DMS79 (cell line): ENCODE results near the gene CCM2.

ENCODE experiments used
- DNase-seq: peaks from one replicate; lab custom pipeline; 2025; lab: John Stamatoyannopoulos, UW

The CCM2 gene

GRCh38 chr7:45068236-45069023 lies 68.4 kb downstream of the CCM2 start:
- DNase-seq = no peak

- DNase-seq = no peak
Measured at GRCh38 chr7:45069444-45070253, 69.6 kb downstream of the CCM2 start.

GRCh38 chr7:45070254-45070642 lies 70.2 kb downstream of the CCM2 start:
- DNase-seq = no peak

- no peak for DNase-seq
Measured at GRCh38 chr7:45071528-45071927, 71.5 kb downstream of the CCM2 start.

GRCh38 chr7:45072131-45073030 lies 72.4 kb downstream of the CCM2 start:
- DNase-seq = no peak

GRCh38 chr7:45073031-45073785 lies 73.2 kb downstream of the CCM2 start:
- DNase-seq = peak; percentile 52

- peak; percentile 97 for DNase-seq
Measured at GRCh38 chr7:45073786-45074527, 74.0 kb downstream of the CCM2 start.

- no peak for DNase-seq
Measured at GRCh38 chr7:45074528-45075354, 74.7 kb downstream of the CCM2 start.

- DNase-seq = no peak
Measured at GRCh38 chr7:45075355-45075644, 75.3 kb downstream of the CCM2 start.

- DNase-seq = no peak
Measured at GRCh38 chr7:45075871-45076796, 76.1 kb downstream of the CCM2 start.

- DNase-seq = no peak
Measured at GRCh38 chr7:45076946-45077345, 76.9 kb downstream of the CCM2 start.

GRCh38 chr7:45077579-45077978 lies 77.6 kb downstream of the CCM2 start:
- no peak for DNase-seq

- no peak for DNase-seq
Measured at GRCh38 chr7:45078125-45078681, 78.2 kb downstream of the CCM2 start.

GRCh38 chr7:45080265-45080957 lies 80.4 kb downstream of the CCM2 start:
- no peak for DNase-seq

- no peak for DNase-seq
Measured at GRCh38 chr7:45080958-45081669, 81.1 kb downstream of the CCM2 start.

GRCh38 chr7:45081670-45081974 lies 81.6 kb downstream of the CCM2 start:
- no peak for DNase-seq

- DNase-seq = no peak
Measured at GRCh38 chr7:45082031-45082830, 82.2 kb downstream of the CCM2 start.
